Epidermal melanocyte (primary cell): ENCODE data around the gene NUP93.

Experiments used
- DNase-seq: peaks from one replicate; pipeline ENCODE4 v3.0.0; 2011; ENCODE audit warnings: low spot score; ENCODE audit not compliant: insufficient read length

Gene NUP93

GRCh38 chr16:56814537-56815432 is 84.9 kb downstream of the NUP93 start:
- DNase-seq = no peak

- DNase-seq = no peak
These were observed 85.8 kb downstream of the NUP93 start for GRCh38 chr16:56815721-56816120.

- no peak for DNase-seq
These were observed 87.1 kb downstream of the NUP93 start for GRCh38 chr16:56817056-56817455.

GRCh38 chr16:56817938-56818337 is 88.0 kb downstream of the NUP93 start:
- no peak for DNase-seq

GRCh38 chr16:56823081-56823733 is 93.3 kb downstream of the NUP93 start:
- DNase-seq = peak; percentile 62

- DNase-seq = no peak
These were observed 94.4 kb downstream of the NUP93 start for GRCh38 chr16:56824331-56824730.

GRCh38 chr16:56824804-56825203 is 94.9 kb downstream of the NUP93 start:
- DNase-seq = no peak

- DNase-seq = no peak
These were observed 95.9 kb downstream of the NUP93 start for GRCh38 chr16:56825826-56826225.

GRCh38 chr16:56828647-56829046 is 98.7 kb downstream of the NUP93 start:
- no peak for DNase-seq

GRCh38 chr16:56830669-56831068 is 100.7 kb downstream of the NUP93 start:
- no peak for DNase-seq

GRCh38 chr16:56832768-56833167 is 102.8 kb downstream of the NUP93 start:
- no peak for DNase-seq

- DNase-seq = no peak
These were observed 103.5 kb downstream of the NUP93 start for GRCh38 chr16:56833243-56833970.

- no peak for DNase-seq
These were observed 105.4 kb downstream of the NUP93 start for GRCh38 chr16:56835320-56835719.

GRCh38 chr16:56836410-56837230 is 106.7 kb downstream of the NUP93 start:
- no peak for DNase-seq

GRCh38 chr16:56838622-56839337 is 108.9 kb downstream of the NUP93 start:
- DNase-seq = no peak

- DNase-seq = no peak
These were observed 111.3 kb downstream of the NUP93 start for GRCh38 chr16:56841233-56841632.

GRCh38 chr16:56841659-56842058 is 111.7 kb downstream of the NUP93 start:
- no peak for DNase-seq

GRCh38 chr16:56842133-56842532 is 112.2 kb downstream of the NUP93 start:
- DNase-seq = no peak

GRCh38 chr16:56844056-56844455 is 114.1 kb downstream of the NUP93 start:
- DNase-seq = no peak

- DNase-seq = no peak
These were observed 117.4 kb downstream of the NUP93 start for GRCh38 chr16:56847173-56847910.
